Body of pancreas (tissue), 4 donors: Measurements from ENCODE around the gene FAM131A. TPM values are rescaled to one million over a fixed set of nuclear protein-coding genes. Genes with fewer than 3 reads are reported as not detected.

ENCODE experiments used
- ATAC-seq: fragments of 150-250 bp; one replicate; pipeline ENCODE4 v1.9.1; 2016
- DNase-seq, 4 donors: peaks; one replicate each; pipeline ENCODE4 v3.0.0-alpha.2; 2019
- H3K27ac ChIP-seq, 4 donors: fragments of 200-600 bp; sonication (generic); 1 replicate in 3 of 4; 2 replicates in 1 of 4; pipeline versions ENCODE4 v1.5.1 to v1.6.1; 2016 to 2019; ENCODE audit warnings: mild to moderate bottlenecking in 1 of 4, mixed read lengths in 1 of 4, moderate library complexity in 1 of 4
- H3K27me3 ChIP-seq, 2 donors: fragments of 200-600 bp; sonication (generic); one replicate each; pipeline ENCODE4 v1.6.0; 2016; ENCODE audit warnings: mild to moderate bottlenecking in 1 of 2
- H3K36me3 ChIP-seq, 2 donors: fragments of 200-600 bp; sonication (generic); replicated peaks in 1 of 2; 2 replicates each; pipeline ENCODE4 v1.5.1; 2016; ENCODE audit warnings: low read depth in 2 of 2; ENCODE audit not compliant: insufficient read depth in 1 of 2
- H3K4me1 ChIP-seq: fragments of 200-600 bp; sonication (generic); one replicate; pipeline ENCODE4 v1.6.0; 2016
- H3K4me3 ChIP-seq, 2 donors: fragments of 200-600 bp; sonication (generic); 1 replicate in 1 of 2; 2 replicates in 1 of 2; pipeline ENCODE4 v1.5.1; 2016 to 2019
- H3K9me3 ChIP-seq, 3 donors: fragments of 200-600 bp; sonication (generic); 1 replicate in 2 of 3; 2 replicates in 1 of 3; pipeline ENCODE4 v1.5.1; 2016
- CTCF ChIP-seq, 7 experiments: fragments of 450-650 bp in 4 of 7; fragments of 200-600 bp in 3 of 7; sonication (generic) in 3 of 7; IDR thresholded peaks; one replicate each; pipeline ENCODE4 v1.5.1; 2016 to 2019; ENCODE audit warnings: antibody characterized with exemption in 7 of 7
- POLR2A ChIP-seq, 3 donors: fragments of 450-650 bp; IDR thresholded peaks; one replicate each; pipeline ENCODE4 v1.6.1; 2016; ENCODE audit warnings: antibody characterized with exemption in 3 of 3, mild to moderate bottlenecking in 2 of 3
- WGBS, 2 donors: methylation state at CpG; one replicate each; pipeline ENCODE4 v1.1.5; 2017; 5-methylcytosine and 5-hydroxymethylcytosine counted together
- intact Hi-C: fragments of 100-400 bp; cut with DNase I; formaldehyde crosslinking; loops from one replicate; pipeline ENCODE4 v1.15.1; 2023
- total RNA-seq, 2 donors: library from RNA; depleted of rRNA; stranded (reverse); fragments of >200 nt; gene quantifications; one replicate each; pipeline ENCODE4 v1.1.0, GENCODE V29; 2016

The FAM131A gene
- total RNA-seq, 2 donors from 2014 or later = 11.5 to 13.5 TPM

GRCh38 chr3:184291738-184292445 lies 45.5 kb upstream of the FAM131A start:
- no peak overlapping the region for H3K4me3 ChIP-seq
- H3K9me3 ChIP-seq = no peaks in the 10 kb centered on the region
- intact Hi-C loops = no loop called here
- ATAC-seq (no peak), DNase-seq (no peak)
- WGBS, 2 donors = 91 to 92% methylated on average over 16 to 21 of the region's 21 CpGs
- TF ChIP-seq CTCF (IDR thresholded peaks at IDR 0.05) (no peak), POLR2A (IDR thresholded peaks at IDR 0.05) (no peak)
- H3K27me3 ChIP-seq = no peaks in the 10 kb centered on the region
- peaks cover 7% of the 10 kb centered on the region for H3K4me1 ChIP-seq
- H3K27ac ChIP-seq = no peak overlapping the region
- no peaks in the 10 kb centered on the region for H3K36me3 ChIP-seq

DNA sequence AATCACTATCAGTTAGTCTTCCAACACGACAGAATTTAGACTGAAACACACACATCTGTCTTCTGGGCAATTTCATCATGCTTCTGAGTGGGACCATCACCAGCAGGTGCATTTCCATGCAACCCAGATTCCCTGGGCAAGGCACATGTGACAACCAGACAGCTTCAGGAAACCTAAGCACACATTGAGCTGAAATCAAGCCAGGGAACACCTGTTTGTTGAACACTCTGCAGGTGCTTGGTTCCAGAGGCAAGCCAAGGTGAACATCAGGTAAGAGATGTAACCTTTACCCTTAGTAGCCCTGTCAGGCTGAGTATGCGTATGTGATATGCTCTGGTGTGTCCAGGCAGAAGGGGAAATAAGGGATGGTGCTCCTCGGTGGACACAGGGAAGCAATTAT lies 41.6 kb upstream of the FAM131A start:
- DNase-seq (peak; percentile 57 to 91 (median 76)), ATAC-seq (peak; percentile 7)
- no peak for TF ChIP-seq POLR2A (IDR thresholded peaks at IDR 0.05)
- TF ChIP-seq CTCF (IDR thresholded peaks at IDR 0.05) = peak in 1 of 7 experiments; percentile 6
- Histone ChIP-seq H3K27ac (peak overlapping the region in 3 of 4 donors; percentile 7 to 78 (median 53)), H3K9me3 (no peaks in the 10 kb centered on the region), H3K4me1 (peaks cover 28% of the 10 kb centered on the region), H3K4me3 (no peak overlapping the region), H3K27me3 (no peaks in the 10 kb centered on the region), H3K36me3 (no peaks in the 10 kb centered on the region)
- 23 to 26% methylated on average over 3 of the region's 3 CpGs for WGBS, 2 donors
- intact Hi-C loops = no loop called here

- H3K4me3 ChIP-seq = no peak overlapping the region
- TF ChIP-seq CTCF (IDR thresholded peaks at IDR 0.05) = no peak
- TF ChIP-seq POLR2A (IDR thresholded peaks at IDR 0.05) = no peak
- H3K9me3 ChIP-seq = no peaks in the 10 kb centered on the region
- DNase-seq (no peak), ATAC-seq (no peak)
- H3K27me3 ChIP-seq = no peaks in the 10 kb centered on the region
- 63 to 91% methylated on average over 2 to 7 of the region's 7 CpGs for WGBS, 2 donors
- H3K4me1 ChIP-seq = peaks cover 29% of the 10 kb centered on the region
- intact Hi-C loops = no loop called here
- peaks cover 0 to 2% of the 10 kb centered on the region in 2 donors for H3K36me3 ChIP-seq
- peak overlapping the region in 1 of 4 donors; percentile 78 for H3K27ac ChIP-seq
These were observed 40.8 kb upstream of the FAM131A start for GRCh38 chr3:184296616-184297015.

- Histone ChIP-seq H3K4me3 (peak within 1 kb of the TSS; percentile 49 to 85), H3K27me3 (no peaks in the 10 kb centered on the region), H3K27ac (peak within 1 kb of the TSS; percentile 74 to 93 (median 84)), H3K9me3 (no peaks in the 10 kb centered on the region), H3K4me1 (peaks cover 29% of the 10 kb centered on the region), H3K36me3 (peaks cover 11 to 19% of the 10 kb centered on the region in 2 donors)
- peak in 1 of 7 experiments; percentile 11 for TF ChIP-seq CTCF (IDR thresholded peaks at IDR 0.05)
- peak; percentile 46 to 92 (median 90) for TF ChIP-seq POLR2A (IDR thresholded peaks at IDR 0.05)
- ATAC-seq = peak; percentile 98
- intact Hi-C loops = no loop called here
- 0 to 1% methylated on average over 1 to 77 of the region's 78 CpGs for WGBS, 2 donors
- DNase-seq = peak; percentile 98 to 99 (median 98)
These were observed 38.5 kb upstream of the FAM131A start, which contains the start of gene PSMD2 for GRCh38 chr3:184298759-184299487. Gene PSMD2, plus strand, starts transcription at chr3:184299241. Its CDS starts 26 bp downstream, at chr3:184299267.
